Neural cell (in vitro differentiated cells): Measurements from ENCODE around the gene SDK2. TPM values are rescaled to one million over a fixed set of nuclear protein-coding genes. Genes with fewer than 3 reads are reported as not detected.

Experiments
- H2AFZ ChIP-seq: fragments of 200-600, 300-800 bp; sonication (generic), shearing (Covaris generic); 2 replicates; pipeline ENCODE4 v1.6.0; 2014; ENCODE audit warnings: low read depth, mild to moderate bottlenecking, antibody characterized with exemption, low read length, moderate library complexity
- H3F3A ChIP-seq: fragments of 200-600 bp; shearing (Covaris generic); 2 replicates; pipeline ENCODE4 v1.6.1; 2016; ENCODE audit warnings: mild to moderate bottlenecking, moderate library complexity, mixed read lengths, antibody characterized with exemption, low read length; ENCODE audit not compliant: insufficient read depth, poor library complexity, severe bottlenecking
- H3K27ac ChIP-seq: fragments of 200-600, 300-800 bp; sonication (generic), shearing (Covaris generic); 2 replicates; pipeline ENCODE4 v1.5.1; 2014; ENCODE audit warnings: mild to moderate bottlenecking, low read length, moderate library complexity
- H3K27me3 ChIP-seq: fragments of 300-800, 200-600 bp; sonication (generic), shearing (Covaris generic); 2 replicates; pipeline ENCODE4 v1.6.0; 2014; ENCODE audit warnings: mild to moderate bottlenecking, low read depth, low read length, moderate library complexity; ENCODE audit not compliant: insufficient read depth
- H3K36me3 ChIP-seq: fragments of 300-800, 200-600 bp; sonication (generic), shearing (Covaris generic); 2 replicates; pipeline ENCODE4 v1.5.1; 2014; ENCODE audit warnings: mild to moderate bottlenecking, antibody characterized with exemption, low read length, moderate library complexity; ENCODE audit not compliant: insufficient read depth
- H3K4me2 ChIP-seq: fragments of 300-800, 200-600 bp; sonication (generic), shearing (Covaris generic); 2 replicates; pipeline ENCODE4 v1.6.0; 2014; ENCODE audit warnings: mild to moderate bottlenecking, low read length
- H3K4me3 ChIP-seq: fragments of 300-800, 200-600 bp; sonication (generic), shearing (Covaris generic); 2 replicates; pipeline ENCODE4 v1.5.1; 2014; ENCODE audit warnings: mild to moderate bottlenecking, low read length, moderate library complexity
- H3K79me2 ChIP-seq: fragments of 200-600 bp; shearing (Covaris generic); replicated peaks from 2 replicates; pipeline ENCODE4 v1.6.0; 2014; ENCODE audit warnings: mild to moderate bottlenecking, low read length, moderate library complexity; ENCODE audit not compliant: insufficient read depth
- H3K9ac ChIP-seq: fragments of 300-800, 200-600 bp; sonication (generic), shearing (Covaris generic); 2 replicates; pipeline ENCODE4 v1.6.1; 2016; ENCODE audit warnings: mild to moderate bottlenecking, low read length, mixed read lengths
- H3K9me2 ChIP-seq: fragments of 200-600 bp; shearing (Covaris generic); 2 replicates; pipeline ENCODE4 v1.6.1; 2016; ENCODE audit warnings: mild to moderate bottlenecking, low read length, mixed read lengths; ENCODE audit not compliant: insufficient read depth
- H3K9me3 ChIP-seq: fragments of 200-600, 300-800 bp; sonication (generic), shearing (Covaris generic); 2 replicates; pipeline ENCODE4 v1.6.1; 2016; ENCODE audit warnings: mild to moderate bottlenecking, mixed run types, low read length, moderate library complexity, mixed read lengths
- H4K20me1 ChIP-seq: fragments of 200-600 bp; shearing (Covaris generic); 2 replicates; pipeline ENCODE4 v1.6.1; 2016; ENCODE audit warnings: mild to moderate bottlenecking, mixed run types; ENCODE audit not compliant: insufficient read depth
- EP300 ChIP-seq: fragments of 450-650 bp; conservative IDR thresholded peaks from 2 replicates; pipeline ENCODE4 v1.6.1; 2014; ENCODE audit warnings: antibody characterized with exemption, mild to moderate bottlenecking, moderate library complexity; ENCODE audit not compliant: poor library complexity, severe bottlenecking
- EZH2 ChIP-seq: fragments of 200-600, 300-800 bp; shearing (Covaris generic), sonication (generic); IDR thresholded peaks from 2 replicates; pipeline ENCODE4 v1.6.1; 2014; ENCODE audit warnings: antibody characterized with exemption, low read length, borderline replicate concordance, mild to moderate bottlenecking; ENCODE audit not compliant: insufficient read depth, poor library complexity, severe bottlenecking
- MXI1 ChIP-seq: fragments of 450-650 bp; conservative IDR thresholded peaks from 2 replicates; pipeline ENCODE4 v1.6.1; 2014; ENCODE audit warnings: antibody characterized with exemption, mild to moderate bottlenecking; ENCODE audit not compliant: poor library complexity, severe bottlenecking
- POLR2AphosphoS5 ChIP-seq: IDR thresholded peaks from 2 replicates; pipeline ENCODE4 v1.6.1; 2012
- RAD21 ChIP-seq: fragments of 450-650 bp; conservative IDR thresholded peaks from 2 replicates; pipeline ENCODE4 v1.6.1; 2014; ENCODE audit warnings: antibody characterized with exemption, mild to moderate bottlenecking, moderate library complexity
- REST ChIP-seq: IDR thresholded peaks from 2 replicates; pipeline ENCODE4 v1.6.1; 2012; ENCODE audit warnings: borderline replicate concordance
- SMC3 ChIP-seq: fragments of 450-650 bp; conservative IDR thresholded peaks from 2 replicates; pipeline ENCODE4 v1.6.1; 2014; ENCODE audit warnings: antibody characterized with exemption, mild to moderate bottlenecking, moderate library complexity; ENCODE audit not compliant: poor library complexity
- TAF1 ChIP-seq: IDR thresholded peaks from 2 replicates; pipeline ENCODE4 v1.6.1; 2012; ENCODE audit warnings: low read depth
- polyA plus RNA-seq: library from polyadenylated mRNA; depleted of rRNA; stranded (reverse); fragments of >200 nt; gene quantifications from 2 replicates; pipeline ENCODE4 v1.2.3, GENCODE V29; 2014
- TF ChIP-seq, protein P1 (sequence below): fragments of 450-650 bp; IDR thresholded peaks from 2 replicates; pipeline ENCODE4 v1.5.1; 2014; ENCODE audit warnings: antibody characterized with exemption, mild to moderate bottlenecking, moderate library complexity; ENCODE audit not compliant: poor library complexity, severe bottlenecking

The SDK2 gene
- polyA plus RNA-seq, 1 donor from 2014 or later = 0.73 TPM

- Histone ChIP-seq H3K9ac (no peak overlapping the region), H3K4me2 (no peak overlapping the region), H3K9me2 (no peaks in the 10 kb centered on the region), H3F3A (no peaks in the 10 kb centered on the region), H3K36me3 (no peaks in the 10 kb centered on the region), H3K9me3 (no peaks in the 10 kb centered on the region), H3K27me3 (no peaks in the 10 kb centered on the region), H3K27ac (no peak overlapping the region), H3K79me2 (no peaks in the 10 kb centered on the region), H4K20me1 (no peaks in the 10 kb centered on the region), H3K4me3 (no peak overlapping the region), H2AFZ (no peak overlapping the region)
- no peak for TF ChIP-seq EP300
Measured at GRCh38 chr17:73327676-73328075, 316.6 kb downstream of the SDK2 start.

- Histone ChIP-seq H3K79me2 (no peaks in the 10 kb centered on the region), H3F3A (no peaks in the 10 kb centered on the region), H3K4me3 (no peak overlapping the region), H3K9me3 (no peaks in the 10 kb centered on the region), H3K36me3 (no peaks in the 10 kb centered on the region), H2AFZ (no peak overlapping the region), H3K9ac (no peak overlapping the region), H4K20me1 (no peaks in the 10 kb centered on the region), H3K9me2 (no peaks in the 10 kb centered on the region), H3K27me3 (no peaks in the 10 kb centered on the region), H3K27ac (no peak overlapping the region), H3K4me2 (no peak overlapping the region)
- TF ChIP-seq TAF1 (no peak), REST (no peak), MXI1 (no peak), POLR2AphosphoS5 (no peak), EP300 (no peak), EZH2 (no peak), RAD21 (no peak), SMC3 (no peak)
- TF ChIP-seq, protein P1, sequence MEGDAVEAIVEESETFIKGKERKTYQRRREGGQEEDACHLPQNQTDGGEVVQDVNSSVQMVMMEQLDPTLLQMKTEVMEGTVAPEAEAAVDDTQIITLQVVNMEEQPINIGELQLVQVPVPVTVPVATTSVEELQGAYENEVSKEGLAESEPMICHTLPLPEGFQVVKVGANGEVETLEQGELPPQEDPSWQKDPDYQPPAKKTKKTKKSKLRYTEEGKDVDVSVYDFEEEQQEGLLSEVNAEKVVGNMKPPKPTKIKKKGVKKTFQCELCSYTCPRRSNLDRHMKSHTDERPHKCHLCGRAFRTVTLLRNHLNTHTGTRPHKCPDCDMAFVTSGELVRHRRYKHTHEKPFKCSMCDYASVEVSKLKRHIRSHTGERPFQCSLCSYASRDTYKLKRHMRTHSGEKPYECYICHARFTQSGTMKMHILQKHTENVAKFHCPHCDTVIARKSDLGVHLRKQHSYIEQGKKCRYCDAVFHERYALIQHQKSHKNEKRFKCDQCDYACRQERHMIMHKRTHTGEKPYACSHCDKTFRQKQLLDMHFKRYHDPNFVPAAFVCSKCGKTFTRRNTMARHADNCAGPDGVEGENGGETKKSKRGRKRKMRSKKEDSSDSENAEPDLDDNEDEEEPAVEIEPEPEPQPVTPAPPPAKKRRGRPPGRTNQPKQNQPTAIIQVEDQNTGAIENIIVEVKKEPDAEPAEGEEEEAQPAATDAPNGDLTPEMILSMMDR = no peak
Measured at GRCh38 chr17:73325527-73325842, 318.8 kb downstream of the SDK2 start.
